ENCODE results near the gene MRFAP1L1.

- TF ChIP-seq CTCF (tag by site-specific recombination; IDR thresholded peaks at IDR 0.05) = no peak
- no peak for TF ChIP-seq ZNF10 (tag by site-specific recombination; IDR thresholded peaks at IDR 0.05)
Observed at GRCh38 chr4:6697131-6697530, 12.5 kb downstream of the MRFAP1L1 start.

Data from HEK293 (cell line).